Left hindlimb (tissue), 1 donor: ENCODE results near the gene HOXC5.
A peak's percentile ranks its signal among the peaks of the same experiment; 100 is the strongest.
"Not testable (repeated sequence)": the region's sequence is repeated elsewhere in the genome, so short reads cannot be mapped to it uniquely, and the experiment has no call there.

Source experiments
- DNase-seq: peaks from one replicate; pipeline ENCODE4 v3.0.0-alpha.2; 2018

HOXC5 gene

GRCh38 chr12:54035568-54036264 is 2.9 kb downstream of the HOXC5 start:
- DNase-seq = peak; percentile 26

- DNase-seq = peak; percentile 48
Observed at GRCh38 chr12:54036620-54037359, 3.9 kb downstream of the HOXC5 start.

DNA sequence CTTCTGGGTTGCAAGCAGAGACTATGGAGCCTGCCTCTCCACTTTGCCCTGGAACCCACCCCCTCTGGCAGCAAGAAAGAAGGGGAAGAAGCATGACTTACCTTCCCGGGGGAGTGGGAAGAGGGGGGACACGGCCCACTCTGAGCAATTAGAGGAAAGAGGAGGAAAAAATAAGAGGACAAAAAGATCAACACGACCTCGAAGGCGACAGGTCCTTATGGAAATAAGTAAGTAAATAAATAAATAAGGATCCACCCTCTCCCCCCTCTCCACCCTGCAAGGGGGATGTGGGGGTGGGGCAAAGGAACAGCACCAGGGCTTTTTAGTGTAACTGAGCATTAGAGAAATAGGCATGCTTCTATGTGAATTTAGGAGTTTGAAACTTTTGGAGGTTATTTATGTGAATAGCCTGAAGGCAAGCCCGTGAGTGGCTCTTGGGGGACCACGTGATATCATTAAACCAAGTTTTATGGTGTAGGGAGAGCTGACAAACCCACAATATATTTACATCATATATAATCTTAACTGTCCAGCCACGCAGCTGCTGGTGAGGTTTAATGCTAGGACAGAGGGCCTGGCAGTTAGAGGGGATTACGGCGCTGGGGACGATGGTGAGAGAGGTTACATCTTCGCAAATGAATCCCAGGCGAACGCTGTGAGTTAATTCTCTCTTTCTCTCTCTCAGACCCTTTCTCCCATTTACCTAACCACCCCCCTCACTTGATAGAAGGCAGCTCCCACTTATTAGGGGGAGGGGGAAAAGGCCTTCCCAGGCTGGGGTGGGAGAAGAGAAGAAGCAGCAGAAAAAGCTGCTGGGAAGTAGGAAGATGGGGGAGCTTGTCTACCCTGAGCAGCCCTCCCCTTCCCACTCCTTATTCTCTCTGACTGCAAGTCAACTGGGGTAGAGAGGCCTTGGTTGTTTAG is 4.8 kb downstream of the HOXC5 start:
- DNase-seq = peak; percentile 70

DNA sequence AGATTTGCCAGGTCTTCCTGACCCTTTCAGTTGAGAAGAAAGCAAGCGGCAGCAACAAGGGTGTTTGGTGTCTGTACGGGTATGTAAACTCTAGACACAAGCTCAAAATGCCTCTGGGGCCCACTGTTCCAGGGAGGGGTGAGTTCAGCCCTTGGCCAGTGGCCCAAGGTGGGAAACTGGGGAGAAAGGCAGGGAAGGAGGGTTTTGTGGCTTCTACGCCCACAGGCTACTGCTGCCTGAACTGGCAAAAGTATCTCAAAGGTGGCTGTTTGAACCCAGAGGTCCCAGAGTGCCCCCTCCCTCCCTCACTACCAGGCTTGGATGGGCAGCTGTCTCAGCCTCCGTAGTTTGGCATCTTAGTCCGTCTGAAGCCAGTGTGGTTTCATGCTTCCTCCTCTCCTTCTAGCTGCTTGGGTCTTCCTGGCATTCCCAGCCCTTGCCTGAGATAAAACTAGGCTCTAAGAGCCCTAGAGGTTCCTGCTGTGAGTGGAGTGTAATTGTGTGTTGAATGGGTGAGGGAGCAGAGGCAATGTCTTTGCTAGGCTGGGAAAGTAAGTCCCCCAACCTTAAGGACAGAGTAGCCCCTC is 5.5 kb downstream of the HOXC5 start:
- DNase-seq = peak; percentile 64

GRCh38 chr12:54038871-54039414 is 6.1 kb downstream of the HOXC5 start:
- DNase-seq = peak; percentile 83

DNA sequence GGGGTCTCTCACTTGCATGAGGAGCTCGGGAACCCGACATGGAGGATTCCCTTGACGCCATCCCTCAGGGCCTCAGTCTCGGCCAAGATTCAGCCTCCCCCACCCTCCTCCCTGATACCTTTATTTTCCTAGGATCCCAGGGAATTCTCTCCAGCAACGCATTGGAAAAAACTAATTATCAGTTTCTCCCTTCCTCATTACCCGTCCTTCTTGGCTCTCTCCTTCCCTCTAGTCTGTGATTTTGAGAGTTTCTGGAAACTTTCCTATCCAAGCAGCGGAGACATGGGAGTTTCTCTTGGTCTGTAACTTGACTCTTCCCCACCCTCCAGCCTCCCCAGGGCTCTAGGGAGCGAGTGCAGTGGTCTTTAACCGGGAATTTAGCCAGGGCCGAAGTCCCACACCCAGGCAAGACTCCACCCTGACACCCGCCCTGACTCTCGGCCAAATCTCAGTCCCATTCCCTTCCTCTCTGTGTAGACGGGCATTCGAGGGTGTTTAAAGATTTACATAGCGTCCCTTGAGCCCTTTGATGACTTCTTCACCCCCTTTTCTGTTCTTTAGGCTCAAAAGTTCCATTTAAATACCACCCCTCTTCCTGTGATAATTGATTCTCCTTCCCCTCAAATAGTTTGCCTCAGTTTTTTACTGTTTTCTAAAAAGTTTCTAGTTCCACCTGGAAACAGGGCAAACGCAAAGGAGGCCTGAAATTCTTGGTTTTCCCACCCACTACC is 6.7 kb downstream of the HOXC5 start:
- peak; percentile 91 for DNase-seq

DNA sequence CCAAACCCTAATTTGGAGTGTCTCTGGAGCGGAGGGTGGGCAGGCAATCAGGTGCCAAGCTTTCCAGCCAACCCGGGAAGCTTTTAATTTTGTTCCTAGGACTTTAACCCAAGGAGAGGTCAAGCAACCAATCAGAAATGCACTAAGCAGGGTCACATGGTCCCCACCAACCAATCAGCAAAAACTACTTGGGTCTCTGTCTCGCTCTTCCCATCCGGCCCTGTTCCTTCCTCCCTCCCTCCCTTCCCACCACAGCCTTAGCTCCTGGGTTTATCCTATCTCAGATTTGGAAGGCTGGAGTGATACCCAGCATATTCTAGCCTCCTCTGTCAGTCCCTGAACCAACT is 7.3 kb downstream of the HOXC5 start:
- DNase-seq = peak; percentile 49

DNA sequence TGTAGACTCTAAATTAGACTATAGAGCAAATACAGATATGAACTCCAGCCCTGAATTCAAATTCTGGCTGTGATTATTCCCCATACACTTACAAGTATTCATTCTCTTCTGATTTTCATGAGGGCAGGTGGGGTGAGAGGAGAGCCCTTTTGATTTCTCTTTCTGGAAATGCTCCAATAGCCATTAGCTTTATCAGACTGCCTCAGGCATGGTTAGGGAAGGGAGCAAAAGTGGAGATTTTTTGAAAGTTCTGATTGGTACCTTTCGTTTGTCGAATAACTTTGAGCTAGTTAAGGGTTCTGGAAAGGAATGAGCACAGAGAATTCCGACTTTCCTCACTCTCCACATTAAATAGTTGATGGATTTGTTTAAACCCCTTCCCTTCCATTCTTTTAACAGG is 7.8 kb downstream of the HOXC5 start:
- no peak for DNase-seq

DNA sequence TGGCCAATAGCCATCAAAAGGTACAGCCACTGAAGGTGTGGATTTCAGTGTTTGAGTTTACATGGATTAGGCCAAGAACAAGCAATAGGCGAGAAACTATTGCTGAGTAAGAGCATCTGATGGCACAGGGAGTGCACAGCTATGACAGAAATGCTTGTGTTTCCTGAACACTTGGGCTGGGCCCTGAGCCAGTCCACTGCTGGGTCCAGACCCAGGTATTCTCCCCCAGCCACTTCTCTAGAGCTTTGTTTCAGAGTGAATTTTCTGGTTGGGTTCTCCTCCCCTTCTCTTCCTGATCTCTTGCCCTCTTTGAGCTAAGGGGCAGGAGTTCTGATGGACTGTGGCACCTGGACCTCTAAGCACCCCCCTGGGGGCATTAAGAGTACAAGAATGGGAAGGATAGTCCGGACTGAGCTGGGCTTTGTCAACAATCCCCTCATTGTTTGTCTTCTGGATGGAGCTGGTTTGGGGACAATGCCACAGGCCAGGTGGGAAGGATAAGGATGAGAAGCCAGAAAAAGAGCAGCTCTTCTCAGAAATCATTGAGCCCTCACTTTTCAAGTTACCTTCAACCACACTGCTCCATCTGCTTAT is 8.3 kb downstream of the HOXC5 start:
- no peak for DNase-seq

GRCh38 chr12:54042033-54042432 is 9.2 kb downstream of the HOXC5 start:
- not testable (repeated sequence) for DNase-seq

DNA sequence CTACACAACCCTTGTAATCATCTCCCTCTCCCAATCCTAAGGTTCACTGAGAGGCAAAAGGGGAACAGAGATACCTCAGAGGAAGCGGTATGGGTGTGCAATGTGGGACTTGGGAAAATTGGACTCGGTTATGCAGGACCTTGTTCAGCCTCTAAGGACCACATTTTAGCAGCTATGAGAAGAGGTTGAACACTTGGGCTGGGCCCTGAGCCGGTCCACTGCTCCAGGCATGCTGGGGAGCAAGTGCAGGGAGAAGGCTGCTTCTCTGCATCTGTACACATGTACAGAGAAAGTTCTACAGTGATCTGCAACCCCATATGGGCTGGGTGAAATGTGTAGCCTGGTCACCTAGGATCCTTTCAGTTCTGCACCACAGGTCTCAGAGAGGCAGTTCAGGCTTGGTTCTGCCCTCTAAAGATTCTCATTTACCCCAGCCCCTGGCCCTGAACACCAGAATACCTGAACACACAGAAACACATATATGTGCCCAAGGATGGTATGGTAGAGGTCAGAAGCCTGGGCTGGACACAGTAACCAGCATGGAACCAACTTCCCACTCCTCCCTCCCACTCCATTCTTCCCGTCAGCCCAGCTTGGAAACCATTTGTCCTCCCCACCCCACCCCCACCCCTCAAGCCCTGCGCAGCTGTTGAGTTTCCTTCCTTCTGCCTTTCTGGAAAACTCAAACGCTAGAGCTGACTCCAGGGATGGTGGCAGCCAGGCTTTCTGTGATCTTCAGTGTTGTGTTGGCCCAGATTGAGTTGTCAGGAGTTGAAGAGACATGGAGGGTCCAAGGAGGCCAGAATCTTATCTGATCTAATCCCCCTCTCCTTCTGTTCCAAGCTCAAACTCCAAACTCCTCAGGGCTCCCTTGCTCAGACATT is 10.4 kb downstream of the HOXC5 start:
- DNase-seq = no peak

DNA sequence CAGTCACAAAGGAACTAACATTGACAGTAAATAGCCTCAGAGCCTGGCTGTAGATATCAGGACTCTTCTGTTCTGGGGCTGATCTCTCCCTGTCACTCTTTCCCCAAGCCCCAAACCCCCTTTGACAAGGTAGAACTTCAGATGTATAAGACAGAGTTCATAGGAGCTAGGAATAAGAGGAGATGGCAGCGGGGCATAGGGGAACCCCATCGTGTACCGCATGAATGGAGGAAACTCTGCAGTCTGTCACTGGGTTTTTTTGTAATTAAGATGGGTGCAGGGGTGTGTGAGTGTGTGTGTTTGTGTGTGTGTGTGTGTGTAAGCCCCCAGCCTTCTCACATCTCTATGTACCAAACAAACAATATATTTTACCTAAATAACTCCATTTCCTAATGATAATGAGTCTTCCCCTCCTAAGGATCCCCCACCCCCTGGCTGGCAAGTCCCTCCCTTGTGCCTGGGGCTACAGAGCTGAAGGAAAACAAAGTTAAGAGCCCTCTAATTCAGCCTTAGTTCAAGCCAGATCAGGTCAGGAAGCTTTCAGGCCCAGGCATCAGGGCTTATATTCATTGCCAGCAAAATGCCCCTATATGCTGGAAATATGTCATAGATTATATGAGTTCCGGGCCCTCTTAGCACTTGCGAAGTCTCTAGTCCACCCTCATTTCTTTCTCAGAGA is 11.7 kb downstream of the HOXC5 start:
- DNase-seq = no peak

- no peak for DNase-seq
Observed at GRCh38 chr12:54045401-54045800, 12.6 kb downstream of the HOXC5 start.

DNA sequence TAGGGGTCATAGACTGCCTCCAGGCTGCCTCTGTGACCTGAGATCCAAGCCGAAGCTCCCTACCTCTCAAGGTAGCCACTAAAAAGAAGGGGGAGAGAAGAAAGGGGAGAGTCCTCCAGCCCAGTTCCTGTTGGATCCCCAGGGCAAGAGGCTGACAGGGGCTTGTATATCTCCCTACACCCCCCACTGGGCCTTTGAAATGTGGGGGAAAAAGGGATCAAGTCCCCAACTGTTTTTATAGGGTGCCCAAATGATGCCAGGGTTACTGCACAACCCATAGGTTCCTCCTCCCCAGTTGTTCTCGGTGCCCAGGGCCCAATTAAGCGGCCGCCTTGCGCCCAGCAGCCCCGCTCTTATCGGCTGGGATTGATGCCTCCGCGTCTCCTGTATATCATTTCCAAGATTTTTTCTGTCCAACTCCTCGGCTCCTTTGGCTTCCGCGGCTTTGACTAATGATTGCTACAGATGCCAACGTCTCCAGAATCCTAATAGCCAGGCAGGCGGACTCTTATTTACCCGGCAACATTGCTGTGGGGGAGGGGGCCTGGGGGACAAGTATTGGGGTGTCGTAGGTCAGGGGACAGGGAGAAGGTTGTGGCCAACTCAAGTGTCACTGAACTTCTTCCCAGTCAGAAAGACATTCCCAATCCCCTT is 13.1 kb downstream of the HOXC5 start:
- DNase-seq = no peak

DNA sequence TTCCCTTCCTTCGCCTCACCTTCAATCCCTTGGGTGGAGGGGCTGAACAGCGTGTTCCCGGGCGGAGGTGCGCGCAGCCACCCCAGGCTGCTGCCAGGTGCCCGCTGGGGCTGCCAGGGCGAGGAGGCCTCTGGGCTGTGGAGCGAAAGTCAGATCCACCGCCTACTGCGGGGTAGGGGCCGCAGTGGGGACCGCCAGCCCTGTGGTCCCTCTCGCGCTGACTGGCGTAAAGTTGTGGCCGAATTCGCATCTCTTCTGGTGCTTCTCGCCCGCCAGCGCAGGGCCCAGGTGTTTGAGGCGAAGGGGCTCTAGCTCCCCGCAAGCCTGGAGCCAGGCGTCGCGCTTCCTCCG is 13.9 kb downstream of the HOXC5 start:
- no peak for DNase-seq

- DNase-seq = no peak
Observed at GRCh38 chr12:54047160-54047963, 14.5 kb downstream of the HOXC5 start.

- DNase-seq = no peak
Observed at GRCh38 chr12:54047964-54048303, 15.1 kb downstream of the HOXC5 start.

DNA sequence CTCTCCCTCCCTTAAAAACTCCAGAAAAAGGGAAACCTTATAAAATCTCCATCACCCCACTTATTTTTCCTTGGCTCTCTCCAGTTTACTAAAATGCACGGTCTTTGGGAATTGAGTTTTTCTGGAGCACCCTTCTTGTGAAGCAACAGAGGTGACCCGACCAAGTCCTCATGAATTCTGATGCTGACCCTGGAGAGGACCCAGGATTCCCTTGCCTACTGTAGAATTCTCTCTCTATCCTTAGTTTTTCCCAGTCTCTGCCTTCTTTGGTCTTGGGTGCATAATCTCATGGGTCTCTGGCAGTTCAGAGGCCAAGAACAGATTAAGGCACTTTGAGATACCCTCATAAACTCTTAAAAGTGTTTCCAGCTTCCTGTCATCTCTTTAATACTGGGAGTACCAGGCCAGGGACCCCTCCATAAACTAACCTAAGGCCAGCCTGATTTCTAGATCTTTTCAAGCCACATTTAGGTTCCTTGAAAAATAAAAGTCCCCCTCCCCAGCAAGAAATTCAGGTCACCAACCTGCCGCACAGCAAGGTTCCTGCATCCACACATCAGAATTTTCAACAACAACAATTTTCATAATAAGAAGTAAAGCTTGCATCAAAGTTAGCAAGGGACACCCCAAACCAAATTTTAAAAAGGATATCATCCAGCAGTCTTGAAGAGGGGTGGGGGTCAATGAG is 15.7 kb downstream of the HOXC5 start:
- DNase-seq = no peak
